ENCODE measurements around the gene XYLT2. TPM values are rescaled to one million over a fixed set of nuclear protein-coding genes. Genes with fewer than 3 reads are reported as not detected.

The XYLT2 gene
- total RNA-seq, 1 experiment from 2014 or later = 26.4 TPM

GRCh38 chr17:50365649-50366393 lies 19.9 kb downstream of the XYLT2 start:
- H3K4me2 ChIP-seq (ENCODE audit: insufficient read depth, insufficient read length, low read length) = no peak overlapping the region
- no peaks in the 10 kb centered on the region for H3K23me2 ChIP-seq (ENCODE audit: insufficient read length, low read depth, low read length, poor library complexity, severe bottlenecking)
- no peak overlapping the region for H2BK120ac ChIP-seq (ENCODE audit: low read depth, low read length, poor library complexity, severe bottlenecking)
- no peak overlapping the region for H2BK20ac ChIP-seq (ENCODE audit: low read depth, low read length, poor library complexity, severe bottlenecking)
- no peaks in the 10 kb centered on the region for H3K27me3 ChIP-seq (ENCODE audit: insufficient read depth, low read length)
- no peak overlapping the region for H3K27ac ChIP-seq (ENCODE audit: insufficient read length, low read depth, low read length)
- H2BK15ac ChIP-seq (ENCODE audit: low read depth, low read length) = no peak overlapping the region
- no peak overlapping the region for H4K91ac ChIP-seq (ENCODE audit: insufficient read length, low read depth, low read length)
- no peak overlapping the region for H4K8ac ChIP-seq (replicated peaks; ENCODE audit: insufficient read length, low read depth, low read length)
- Mint-ChIP-seq H3K4me1 (peaks cover 38 to 40% of the 10 kb centered on the region in 2 experiments), H3K36me3 (ENCODE audit: insufficient read depth in 1 of 3, low read depth in 3 of 3) (peaks cover 16 to 45% (median 44%) of the 10 kb centered on the region in 3 experiments), H3K27me3 (ENCODE audit: low read depth) (no peaks in the 10 kb centered on the region), H3K4me3 (no peak overlapping the region), H3K27ac (peak overlapping the region in 2 of 3 experiments; percentile 66 to 87; a peak in 3 of 7 replicates), H3K9me3 (no peaks in the 10 kb centered on the region)
- no peaks in the 10 kb centered on the region for H3K79me1 ChIP-seq (ENCODE audit: insufficient read depth, low read depth, low read length, poor library complexity, severe bottlenecking)
- no peak overlapping the region for H4K5ac ChIP-seq (ENCODE audit: insufficient read length, low read depth, low read length)
- no peak overlapping the region for H2AFZ ChIP-seq (ENCODE audit: low read length)
- no peak overlapping the region for H2BK12ac ChIP-seq (ENCODE audit: insufficient read length, low read depth, low read length)
- DNase-seq = no peak
- H3K14ac ChIP-seq (ENCODE audit: insufficient read depth, low read length) = no peak overlapping the region; the same call in 1 of the 2 replicates
- H2AK5ac ChIP-seq (ENCODE audit: insufficient read length, low read length) = no peak overlapping the region
- H3K23ac ChIP-seq (ENCODE audit: insufficient read length, low read depth, low read length) = no peak overlapping the region
- H3K18ac ChIP-seq (ENCODE audit: insufficient read length, low read depth, low read length) = no peak overlapping the region
- peaks cover 3% of the 10 kb centered on the region for H4K20me1 ChIP-seq (ENCODE audit: control insufficient read depth, insufficient read depth, insufficient read length)
- no peak overlapping the region for H3T11ph ChIP-seq (ENCODE audit: low read length)
- H3K4ac ChIP-seq (ENCODE audit: low read depth, low read length) = no peak overlapping the region
- no peak overlapping the region for H2BK5ac ChIP-seq (ENCODE audit: insufficient read length, low read length)
- H3K9ac ChIP-seq (ENCODE audit: extremely low read depth, insufficient read length, low read length) = no peak overlapping the region
- H3K79me2 ChIP-seq (ENCODE audit: insufficient read depth, low read length) = no peaks in the 10 kb centered on the region
- peaks cover 2% of the 10 kb centered on the region; the same call in 1 of the 2 replicates for H3K4me1 ChIP-seq (ENCODE audit: insufficient read depth, low read length)
- no peaks in the 10 kb centered on the region for H3K9me3 ChIP-seq (ENCODE audit: control insufficient read depth, low read depth, low read length)
- no peak for TF ChIP-seq CTCF (conservative IDR thresholded peaks at IDR 0.05)
- no CpG with 5 or more reads among the region's 14 CpGs for WGBS (ENCODE audit: extremely low coverage, insufficient read length, low lambda C conversion rate)
- H3K56ac ChIP-seq (ENCODE audit: insufficient read length, low read depth, low read length) = no peak overlapping the region
